HG02885 (cell line): ENCODE results near the gene PLPP2.

ENCODE experiments used
- ATAC-seq: cut with Tn5 transposase; IDR thresholded peaks from one replicate; pipeline ENCODE4 v1.9.1; 2021; ENCODE audit warnings: mild to moderate bottlenecking; ENCODE audit not compliant: unreplicated experiment, poor library complexity

The PLPP2 gene

GRCh38 chr19:291006-291521, at the start of gene PLPP2:
PLPP2 (minus strand) TSS chr19:291403; CDS start chr19:291336, 67 bp downstream.
- ATAC-seq = no peak

- ATAC-seq = no peak
Observed at GRCh38 chr19:340620-341385, 49.6 kb upstream of the PLPP2 start.

- no peak for ATAC-seq
Observed at GRCh38 chr19:339262-339887, 48.2 kb upstream of the PLPP2 start.

GRCh38 chr19:338421-338820, 47.2 kb upstream of the PLPP2 start:
- ATAC-seq = no peak

GRCh38 chr19:336067-336614, 44.9 kb upstream of the PLPP2 start:
- no peak for ATAC-seq

- no peak for ATAC-seq
Observed at GRCh38 chr19:335486-336066, 44.4 kb upstream of the PLPP2 start.

- ATAC-seq = no peak
Observed at GRCh38 chr19:335072-335471, 43.9 kb upstream of the PLPP2 start.

- no peak for ATAC-seq
Observed at GRCh38 chr19:334296-335071, 43.3 kb upstream of the PLPP2 start.

GRCh38 chr19:330503-330902, 39.3 kb upstream of the PLPP2 start:
- ATAC-seq = no peak

- no peak for ATAC-seq
Observed at GRCh38 chr19:329876-330275, 38.7 kb upstream of the PLPP2 start.

- no peak for ATAC-seq
Observed at GRCh38 chr19:328025-328505, 36.9 kb upstream of the PLPP2 start.

- no peak for ATAC-seq
Observed at GRCh38 chr19:327291-328024, 36.3 kb upstream of the PLPP2 start.

- no peak for ATAC-seq
Observed at GRCh38 chr19:326871-327270, 35.7 kb upstream of the PLPP2 start.

GRCh38 chr19:325937-326565, 34.8 kb upstream of the PLPP2 start:
- no peak for ATAC-seq

GRCh38 chr19:325173-325936, 34.2 kb upstream of the PLPP2 start:
- no peak for ATAC-seq

- ATAC-seq = no peak
Observed at GRCh38 chr19:324716-325115, 33.5 kb upstream of the PLPP2 start.

GRCh38 chr19:322616-323015, 31.4 kb upstream of the PLPP2 start:
- no peak for ATAC-seq

GRCh38 chr19:318509-318774, 27.2 kb upstream of the PLPP2 start:
- ATAC-seq = no peak
